Skin of body (tissue), 2 donors: ENCODE results near the gene CLDN7. TPM values are rescaled to one million over a fixed set of nuclear protein-coding genes. Genes with fewer than 3 reads are reported as not detected.

Source experiments
- DNase-seq: peaks from one replicate; lab custom pipeline; 2025; lab: John Stamatoyannopoulos, UW
- total RNA-seq: library from RNA; depleted of rRNA; stranded (reverse); fragments of >200 nt; gene quantifications from one replicate; pipeline ENCODE4 v1.2.3, GENCODE V29; 2014

The CLDN7 gene, protein sequence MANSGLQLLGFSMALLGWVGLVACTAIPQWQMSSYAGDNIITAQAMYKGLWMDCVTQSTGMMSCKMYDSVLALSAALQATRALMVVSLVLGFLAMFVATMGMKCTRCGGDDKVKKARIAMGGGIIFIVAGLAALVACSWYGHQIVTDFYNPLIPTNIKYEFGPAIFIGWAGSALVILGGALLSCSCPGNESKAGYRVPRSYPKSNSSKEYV
- total RNA-seq = 5.4 TPM

GRCh38 chr17:7262192-7262934 lies at the start of gene CLDN7:
Gene CLDN7, minus strand, starts transcription at chr17:7262478. Its CDS starts 435 bp downstream, at chr17:7262043.
- no peak for DNase-seq

- no peak for DNase-seq
Observed at GRCh38 chr17:7311110-7311705, 48.9 kb upstream of the CLDN7 start.

DNA sequence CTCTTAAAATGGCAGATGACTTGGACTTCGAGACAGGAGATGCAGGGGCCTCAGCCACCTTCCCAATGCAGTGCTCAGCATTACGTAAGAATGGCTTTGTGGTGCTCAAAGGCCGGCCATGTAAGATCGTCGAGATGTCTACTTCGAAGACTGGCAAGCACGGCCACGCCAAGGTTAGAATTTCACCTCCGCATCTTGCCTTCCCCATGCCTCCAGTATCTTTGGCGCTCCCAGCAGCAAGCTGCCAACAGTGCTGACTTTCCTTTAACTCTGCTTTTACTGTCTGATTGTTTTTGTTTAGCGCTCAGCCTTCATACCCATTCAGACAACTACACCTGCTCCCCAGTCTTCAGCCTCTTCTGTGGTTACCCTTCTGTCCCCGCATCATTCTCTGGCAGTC lies 47.4 kb upstream of the CLDN7 start:
- no peak for DNase-seq

- DNase-seq = peak; percentile 60
Observed at GRCh38 chr17:7308625-7309433, 46.6 kb upstream of the CLDN7 start.

DNA sequence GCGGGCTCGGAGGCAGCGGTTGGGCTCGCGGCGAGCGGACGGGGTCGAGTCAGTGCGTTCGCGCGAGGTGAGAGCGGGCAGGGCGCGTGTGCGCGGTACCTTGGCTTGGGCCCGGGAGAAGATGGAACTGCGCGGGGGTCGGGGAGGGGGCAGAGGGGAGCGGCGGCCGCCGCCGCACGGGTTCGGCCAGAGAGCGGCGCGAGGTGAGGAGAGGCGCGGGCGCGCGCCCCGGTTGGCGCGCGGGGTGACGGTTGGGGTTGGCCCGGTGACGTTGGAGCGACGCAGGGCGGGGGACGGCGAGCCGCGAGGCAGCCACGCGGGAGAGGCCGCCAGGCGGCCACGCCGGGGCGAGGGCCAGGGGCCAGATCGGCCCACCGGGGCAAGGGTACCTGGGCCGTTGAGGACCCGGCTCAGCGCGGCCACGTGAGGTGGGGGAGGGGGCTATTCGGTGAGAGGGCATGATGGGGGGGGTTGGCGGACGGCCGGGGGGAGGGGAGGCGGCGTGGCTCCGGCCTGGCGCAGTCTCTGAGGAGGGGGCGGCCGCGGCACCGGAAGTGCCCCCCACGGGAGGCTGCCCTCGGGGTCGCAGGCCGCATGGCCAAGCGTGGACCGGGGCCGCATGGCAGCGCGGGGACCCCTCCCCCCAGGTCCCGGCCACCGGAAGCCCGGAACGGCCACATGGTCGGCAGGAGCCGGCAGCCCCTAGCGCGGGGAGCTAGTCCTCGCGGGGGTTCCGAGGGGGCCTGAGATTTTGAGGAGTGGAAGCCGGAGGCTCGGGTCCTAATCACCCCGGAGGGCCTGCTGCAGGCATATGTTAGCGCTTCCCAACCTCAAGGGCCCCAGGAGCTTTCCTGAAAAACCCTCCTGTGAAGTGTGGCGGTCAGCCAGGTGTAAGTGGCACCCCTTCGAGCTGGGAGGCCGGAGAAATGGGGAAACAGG lies 45.7 kb upstream of the CLDN7 start:
- DNase-seq = no peak

- DNase-seq = peak; percentile 100
Observed at GRCh38 chr17:7306911-7307685, 44.8 kb upstream of the CLDN7 start, which contains the start of gene EIF5A. Gene EIF5A, plus strand, starts transcription at chr17:7307628. Its CDS starts 2,008 bp downstream, at chr17:7309636.

DNA sequence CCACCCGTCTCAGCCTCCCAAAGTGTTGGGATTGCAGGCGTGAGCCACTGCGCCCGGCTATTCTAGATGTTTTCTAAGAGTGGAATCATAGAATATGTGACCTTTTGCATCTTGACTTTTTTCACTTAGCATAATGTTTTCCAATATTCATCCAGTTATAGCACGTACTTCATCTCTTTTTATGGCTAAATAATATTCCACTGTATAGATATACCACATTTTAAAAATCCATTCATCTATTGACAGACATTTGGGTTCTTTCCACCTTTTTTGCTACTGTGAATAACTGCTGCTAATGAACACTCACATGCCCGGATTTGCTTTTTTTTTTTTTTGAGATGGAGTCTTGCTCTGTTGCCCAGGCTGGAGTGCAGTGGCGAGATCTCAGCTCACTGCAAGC lies 41.9 kb upstream of the CLDN7 start:
- no peak for DNase-seq

DNA sequence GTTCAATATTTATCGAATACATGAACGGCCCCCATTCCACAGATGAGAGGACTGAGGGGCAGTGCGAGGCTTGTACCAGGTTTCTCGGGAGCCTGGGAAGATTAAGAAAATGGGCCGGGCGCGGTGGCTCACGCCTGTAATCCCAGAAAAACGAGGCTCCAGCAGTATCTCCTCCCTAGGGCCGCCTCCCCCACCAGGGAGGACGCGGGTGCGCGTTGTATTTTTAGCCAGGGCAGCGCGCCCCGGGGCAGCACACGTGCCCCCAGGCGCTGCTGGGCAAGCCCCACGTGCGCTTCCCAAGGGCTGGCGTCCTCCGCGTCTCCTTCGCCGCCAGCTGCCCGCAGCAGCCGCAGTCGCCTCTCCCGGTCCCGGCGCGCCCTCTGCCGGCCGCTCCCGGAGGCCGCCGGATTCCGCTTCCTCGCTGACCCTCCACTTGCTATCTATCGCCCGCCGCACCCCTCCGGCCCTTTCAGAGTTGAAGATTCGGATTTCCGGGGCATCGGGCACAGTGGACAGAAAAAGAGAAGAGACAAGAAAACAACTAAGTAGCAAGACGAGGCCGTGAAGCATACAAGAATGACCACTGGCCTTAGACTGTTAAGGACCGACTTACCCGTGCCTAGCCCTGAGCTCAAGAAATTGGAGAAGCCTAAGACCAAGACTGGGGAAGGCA lies 34.0 kb upstream of the CLDN7 start:
- DNase-seq = no peak

DNA sequence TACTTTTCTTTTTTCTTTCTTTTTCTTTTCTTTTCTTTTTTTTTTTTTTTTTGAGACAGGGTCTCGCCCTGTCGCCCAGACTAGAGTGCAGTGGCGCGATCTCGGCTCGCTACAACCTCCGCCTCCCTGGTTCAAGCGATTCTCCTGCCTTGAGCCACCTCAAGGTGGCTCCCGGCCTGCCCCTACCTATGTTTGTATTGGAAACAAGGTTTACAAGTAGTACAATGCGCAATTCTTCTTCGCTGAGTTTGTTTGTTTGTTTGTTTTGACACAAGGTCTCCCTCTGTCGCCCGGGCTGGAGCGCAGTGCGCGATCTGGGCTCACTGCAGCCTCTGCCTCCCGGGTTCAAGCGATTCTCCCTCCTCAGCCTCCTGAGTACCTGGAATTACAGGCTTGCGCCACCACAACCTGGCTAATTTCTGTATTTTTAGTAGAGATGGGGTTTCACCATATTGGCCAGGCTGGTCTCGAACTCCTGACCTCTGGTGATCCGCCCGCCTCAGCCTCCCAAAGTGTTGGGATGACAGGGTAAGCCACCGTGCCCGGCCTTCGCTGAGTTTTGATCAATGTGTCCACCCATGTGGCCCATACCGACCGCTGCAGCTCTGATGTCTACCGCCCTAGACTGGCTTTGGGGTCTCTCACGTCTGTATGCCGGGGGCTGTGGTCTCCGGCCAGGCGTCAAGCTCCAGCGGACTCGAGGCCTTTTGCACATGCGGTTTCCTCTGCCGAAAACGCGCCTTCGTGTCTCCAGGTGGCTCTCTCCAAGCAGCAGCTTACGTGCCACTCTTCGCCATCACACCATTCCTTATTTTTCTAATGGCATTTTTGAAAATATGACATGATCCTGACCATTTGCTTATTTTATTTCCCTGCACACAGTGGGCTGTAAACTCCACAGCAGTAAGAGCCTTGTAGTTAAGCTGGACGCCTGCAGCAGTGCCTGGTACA lies 33.2 kb upstream of the CLDN7 start:
- no peak for DNase-seq

DNA sequence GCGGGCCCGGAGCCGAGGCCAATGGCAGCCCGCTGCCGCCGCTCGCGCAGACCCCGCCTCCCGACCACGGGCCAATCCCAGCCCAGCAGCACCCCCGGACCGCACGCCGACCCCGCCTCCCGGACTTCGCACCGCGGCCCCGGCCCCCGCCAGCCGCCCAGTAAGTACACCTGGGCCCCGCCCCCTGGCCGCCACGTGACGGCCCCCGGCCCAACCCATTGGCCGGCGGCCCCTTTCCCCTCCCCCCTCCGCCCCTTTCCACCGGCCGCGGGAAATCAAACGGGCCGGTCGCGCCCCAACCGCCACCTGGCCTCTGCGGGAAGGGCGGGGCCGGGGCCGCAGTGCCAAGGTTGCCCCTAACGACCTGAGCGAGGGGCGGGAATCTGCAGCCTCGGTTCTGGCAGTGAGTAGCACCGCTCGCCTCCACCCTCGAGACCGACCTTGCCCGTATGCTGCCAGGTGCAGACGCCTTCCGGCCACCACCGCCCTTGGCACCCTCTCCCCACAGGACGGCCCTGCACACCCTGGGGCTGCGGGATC lies 32.4 kb upstream of the CLDN7 start, which contains the start of gene YBX2:
Gene YBX2 (minus strand): TSS at position 26 of the 540 bp plus-strand sequence. CDS start 139 bp downstream, outside the sequence.
- no peak for DNase-seq

GRCh38 chr17:7293816-7294613 lies 31.7 kb upstream of the CLDN7 start:
- no peak for DNase-seq

DNA sequence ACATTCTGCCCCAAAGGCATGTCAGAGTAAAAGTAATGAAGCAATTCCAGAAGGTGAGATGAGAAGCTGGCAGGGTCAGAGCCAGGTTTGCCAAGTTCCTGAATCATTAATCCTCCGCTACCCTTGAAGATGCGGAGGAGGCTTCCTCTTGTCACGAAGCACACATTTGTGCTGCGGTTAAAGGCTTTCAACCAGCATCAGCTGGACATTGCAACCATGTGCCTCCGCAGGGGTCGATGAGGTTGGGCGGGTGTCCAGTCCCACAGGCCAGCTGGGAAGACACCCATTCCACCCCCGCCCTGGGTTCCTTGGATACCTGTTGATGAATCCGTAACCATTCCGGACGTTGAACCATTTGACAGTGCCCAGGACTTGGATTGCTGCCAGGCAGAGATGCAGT lies 30.9 kb upstream of the CLDN7 start:
- DNase-seq = no peak

- DNase-seq = no peak
Observed at GRCh38 chr17:7292729-7293128, 30.5 kb upstream of the CLDN7 start.

GRCh38 chr17:7292194-7292593 lies 29.9 kb upstream of the CLDN7 start:
- no peak for DNase-seq

DNA sequence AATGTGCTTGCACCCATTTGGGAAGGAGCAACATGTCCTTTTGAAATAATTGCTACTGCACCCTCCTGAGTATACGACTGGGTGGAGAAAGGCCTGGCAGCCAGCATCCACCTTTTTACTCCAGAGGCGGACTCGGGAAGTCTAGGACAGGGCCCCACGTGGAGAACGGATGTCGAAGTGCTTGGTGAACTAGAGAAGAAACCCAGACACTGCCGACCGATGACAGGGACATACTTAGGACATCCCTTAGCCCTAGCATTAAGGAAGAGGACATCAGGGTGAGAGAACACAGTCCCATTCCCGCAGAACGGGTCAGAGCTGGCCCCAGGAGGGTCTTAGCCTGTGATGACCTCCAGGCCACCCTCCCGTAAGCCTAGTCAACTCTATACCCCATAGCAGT lies 28.4 kb upstream of the CLDN7 start:
- DNase-seq = no peak

DNA sequence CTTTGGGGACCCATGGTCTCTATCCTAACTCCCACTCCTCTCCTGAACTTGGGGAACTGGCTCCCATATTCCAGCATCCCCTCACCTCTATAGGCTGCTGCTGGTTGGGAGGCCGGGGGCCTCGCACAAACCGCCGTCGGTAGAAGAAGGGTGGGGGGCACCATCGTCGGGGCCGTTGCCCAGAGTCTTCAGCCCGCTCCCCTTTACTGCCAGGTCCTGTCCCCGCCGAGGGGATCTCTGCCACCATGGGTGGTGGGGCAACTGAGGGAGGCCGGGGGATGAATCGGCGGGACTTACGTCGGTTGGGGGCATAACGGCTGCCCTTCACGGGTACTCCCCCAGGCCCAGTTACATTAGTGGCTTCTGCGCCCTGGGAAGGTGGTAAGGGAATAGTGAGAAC lies 27.9 kb upstream of the CLDN7 start:
- DNase-seq = no peak
